Measurements from ENCODE around the gene DISC1. TPM values are rescaled to one million over a fixed set of nuclear protein-coding genes. Genes with fewer than 3 reads are reported as not detected.

The DISC1 gene
- polyA plus RNA-seq, 1 of the 3 experiments (the other 2 are of a cell fraction) = 1.7 TPM

DNA sequence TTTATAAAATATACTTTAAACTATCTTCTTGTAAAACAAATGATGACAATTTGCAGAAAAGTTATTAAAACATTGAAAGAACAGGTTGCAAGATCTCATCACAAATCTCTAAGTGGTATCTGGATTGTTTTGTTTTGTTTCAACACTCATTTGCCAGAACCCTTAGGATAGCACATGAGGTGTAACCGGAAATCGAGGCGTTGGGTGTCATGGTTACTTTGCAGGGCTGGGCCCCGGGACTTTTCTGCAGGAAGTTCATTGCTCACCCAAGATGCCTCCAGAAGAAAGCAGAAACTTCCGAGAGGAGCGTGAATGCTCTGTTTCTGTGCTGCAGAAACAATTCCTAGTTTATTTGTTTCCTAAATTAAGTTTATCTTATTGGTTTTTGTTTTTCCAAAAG is 2.5 kb downstream of the DISC1 start (continued):
- TF ChIP-seq MXI1 (IDR thresholded peaks at IDR 0.05; ENCODE audit: low read depth, low read length) (no peak), YY1 (IDR thresholded peaks at IDR 0.05; ENCODE audit: low read depth) (no peak), RXRA (IDR thresholded peaks at IDR 0.05; ENCODE audit: borderline replicate concordance, low read depth) (no peak), GABPA (IDR thresholded peaks at IDR 0.05; ENCODE audit: low read depth) (no peak)
- TF ChIP-seq, protein P1, sequence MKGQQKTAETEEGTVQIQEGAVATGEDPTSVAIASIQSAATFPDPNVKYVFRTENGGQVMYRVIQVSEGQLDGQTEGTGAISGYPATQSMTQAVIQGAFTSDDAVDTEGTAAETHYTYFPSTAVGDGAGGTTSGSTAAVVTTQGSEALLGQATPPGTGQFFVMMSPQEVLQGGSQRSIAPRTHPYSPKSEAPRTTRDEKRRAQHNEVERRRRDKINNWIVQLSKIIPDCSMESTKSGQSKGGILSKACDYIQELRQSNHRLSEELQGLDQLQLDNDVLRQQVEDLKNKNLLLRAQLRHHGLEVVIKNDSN (IDR thresholded peaks at IDR 0.05; ENCODE audit: borderline replicate concordance, low read depth) = no peak
- TF ChIP-seq, protein P2, sequence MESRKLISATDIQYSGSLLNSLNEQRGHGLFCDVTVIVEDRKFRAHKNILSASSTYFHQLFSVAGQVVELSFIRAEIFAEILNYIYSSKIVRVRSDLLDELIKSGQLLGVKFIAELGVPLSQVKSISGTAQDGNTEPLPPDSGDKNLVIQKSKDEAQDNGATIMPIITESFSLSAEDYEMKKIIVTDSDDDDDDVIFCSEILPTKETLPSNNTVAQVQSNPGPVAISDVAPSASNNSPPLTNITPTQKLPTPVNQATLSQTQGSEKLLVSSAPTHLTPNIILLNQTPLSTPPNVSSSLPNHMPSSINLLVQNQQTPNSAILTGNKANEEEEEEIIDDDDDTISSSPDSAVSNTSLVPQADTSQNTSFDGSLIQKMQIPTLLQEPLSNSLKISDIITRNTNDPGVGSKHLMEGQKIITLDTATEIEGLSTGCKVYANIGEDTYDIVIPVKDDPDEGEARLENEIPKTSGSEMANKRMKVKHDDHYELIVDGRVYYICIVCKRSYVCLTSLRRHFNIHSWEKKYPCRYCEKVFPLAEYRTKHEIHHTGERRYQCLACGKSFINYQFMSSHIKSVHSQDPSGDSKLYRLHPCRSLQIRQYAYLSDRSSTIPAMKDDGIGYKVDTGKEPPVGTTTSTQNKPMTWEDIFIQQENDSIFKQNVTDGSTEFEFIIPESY (IDR thresholded peaks at IDR 0.05; ENCODE audit: borderline replicate concordance, low read depth) = no peak

DNA sequence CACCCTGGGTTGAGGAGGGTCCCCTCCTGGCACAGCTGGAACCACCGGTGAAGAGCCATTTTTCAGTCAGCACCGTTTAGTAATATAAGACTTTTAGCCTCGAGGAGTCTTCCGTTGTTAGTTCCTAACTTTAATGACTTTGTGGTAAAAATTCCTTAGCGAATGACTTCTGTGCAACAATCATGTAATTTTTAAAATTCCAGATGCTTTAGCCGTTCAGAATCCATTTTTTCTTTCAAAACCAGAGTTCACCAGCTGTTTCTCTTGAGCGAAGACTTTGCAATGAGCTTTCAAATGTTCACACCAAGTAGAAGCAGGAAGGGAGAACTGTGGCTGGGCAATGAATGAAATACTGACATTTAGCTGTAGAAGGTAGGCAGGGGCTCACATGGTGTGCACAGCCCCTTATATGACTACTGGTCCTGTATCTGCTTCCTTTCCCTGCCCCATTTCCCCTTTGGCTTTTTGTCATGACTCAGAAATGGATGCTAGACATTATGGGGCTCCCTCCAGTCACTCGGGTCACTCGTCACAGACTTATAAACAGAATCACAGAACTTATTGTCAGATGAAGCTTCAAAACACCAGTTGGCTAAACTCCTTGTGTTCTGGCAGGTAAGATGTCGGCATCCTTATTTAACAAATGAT is 4.1 kb downstream of the DISC1 start:
- DNase-seq = no peak

More for the DNA sequence above, 4.1 kb downstream of the DISC1 start:
- H3K9ac ChIP-seq = no peak overlapping the region
- CTCF ChIA-PET = no interaction called here
- 90% methylated on average over 10 of the region's 10 CpGs for WGBS (ENCODE audit: low lambda C conversion rate)
- TF ChIP-seq CHD2 (IDR thresholded peaks at IDR 0.05; ENCODE audit: low read length, partially characterized antibody) = no peak
- TF ChIP-seq TCF12 (IDR thresholded peaks at IDR 0.05) = no peak
- TF ChIP-seq, protein P1 (IDR thresholded peaks at IDR 0.05; ENCODE audit: borderline replicate concordance, low read depth) = no peak
- TF ChIP-seq, protein P3, sequence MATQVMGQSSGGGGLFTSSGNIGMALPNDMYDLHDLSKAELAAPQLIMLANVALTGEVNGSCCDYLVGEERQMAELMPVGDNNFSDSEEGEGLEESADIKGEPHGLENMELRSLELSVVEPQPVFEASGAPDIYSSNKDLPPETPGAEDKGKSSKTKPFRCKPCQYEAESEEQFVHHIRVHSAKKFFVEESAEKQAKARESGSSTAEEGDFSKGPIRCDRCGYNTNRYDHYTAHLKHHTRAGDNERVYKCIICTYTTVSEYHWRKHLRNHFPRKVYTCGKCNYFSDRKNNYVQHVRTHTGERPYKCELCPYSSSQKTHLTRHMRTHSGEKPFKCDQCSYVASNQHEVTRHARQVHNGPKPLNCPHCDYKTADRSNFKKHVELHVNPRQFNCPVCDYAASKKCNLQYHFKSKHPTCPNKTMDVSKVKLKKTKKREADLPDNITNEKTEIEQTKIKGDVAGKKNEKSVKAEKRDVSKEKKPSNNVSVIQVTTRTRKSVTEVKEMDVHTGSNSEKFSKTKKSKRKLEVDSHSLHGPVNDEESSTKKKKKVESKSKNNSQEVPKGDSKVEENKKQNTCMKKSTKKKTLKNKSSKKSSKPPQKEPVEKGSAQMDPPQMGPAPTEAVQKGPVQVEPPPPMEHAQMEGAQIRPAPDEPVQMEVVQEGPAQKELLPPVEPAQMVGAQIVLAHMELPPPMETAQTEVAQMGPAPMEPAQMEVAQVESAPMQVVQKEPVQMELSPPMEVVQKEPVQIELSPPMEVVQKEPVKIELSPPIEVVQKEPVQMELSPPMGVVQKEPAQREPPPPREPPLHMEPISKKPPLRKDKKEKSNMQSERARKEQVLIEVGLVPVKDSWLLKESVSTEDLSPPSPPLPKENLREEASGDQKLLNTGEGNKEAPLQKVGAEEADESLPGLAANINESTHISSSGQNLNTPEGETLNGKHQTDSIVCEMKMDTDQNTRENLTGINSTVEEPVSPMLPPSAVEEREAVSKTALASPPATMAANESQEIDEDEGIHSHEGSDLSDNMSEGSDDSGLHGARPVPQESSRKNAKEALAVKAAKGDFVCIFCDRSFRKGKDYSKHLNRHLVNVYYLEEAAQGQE (IDR thresholded peaks at IDR 0.05; ENCODE audit: low read depth, low read length) = no peak
- no peak for TF ChIP-seq ELF1 (IDR thresholded peaks at IDR 0.05)
- TF ChIP-seq FOXJ3 (CRISPR knock-in tag; IDR thresholded peaks at IDR 0.05) = no peak
- TF ChIP-seq GATA2 (CRISPR knock-in tag; IDR thresholded peaks at IDR 0.05) = no peak
- TF ChIP-seq SMC3 (IDR thresholded peaks at IDR 0.05; ENCODE audit: low read depth, low read length) = no peak
- no peak for TF ChIP-seq FOSL2 (IDR thresholded peaks at IDR 0.05; ENCODE audit: borderline replicate concordance, low read depth)
- no peak for TF ChIP-seq RAD21 (IDR thresholded peaks at IDR 0.05; ENCODE audit: low read length)
- TF ChIP-seq, protein P4, sequence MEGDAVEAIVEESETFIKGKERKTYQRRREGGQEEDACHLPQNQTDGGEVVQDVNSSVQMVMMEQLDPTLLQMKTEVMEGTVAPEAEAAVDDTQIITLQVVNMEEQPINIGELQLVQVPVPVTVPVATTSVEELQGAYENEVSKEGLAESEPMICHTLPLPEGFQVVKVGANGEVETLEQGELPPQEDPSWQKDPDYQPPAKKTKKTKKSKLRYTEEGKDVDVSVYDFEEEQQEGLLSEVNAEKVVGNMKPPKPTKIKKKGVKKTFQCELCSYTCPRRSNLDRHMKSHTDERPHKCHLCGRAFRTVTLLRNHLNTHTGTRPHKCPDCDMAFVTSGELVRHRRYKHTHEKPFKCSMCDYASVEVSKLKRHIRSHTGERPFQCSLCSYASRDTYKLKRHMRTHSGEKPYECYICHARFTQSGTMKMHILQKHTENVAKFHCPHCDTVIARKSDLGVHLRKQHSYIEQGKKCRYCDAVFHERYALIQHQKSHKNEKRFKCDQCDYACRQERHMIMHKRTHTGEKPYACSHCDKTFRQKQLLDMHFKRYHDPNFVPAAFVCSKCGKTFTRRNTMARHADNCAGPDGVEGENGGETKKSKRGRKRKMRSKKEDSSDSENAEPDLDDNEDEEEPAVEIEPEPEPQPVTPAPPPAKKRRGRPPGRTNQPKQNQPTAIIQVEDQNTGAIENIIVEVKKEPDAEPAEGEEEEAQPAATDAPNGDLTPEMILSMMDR (IDR thresholded peaks at IDR 0.05) = no peak
- no peak for TF ChIP-seq FOXM1 (IDR thresholded peaks at IDR 0.05; ENCODE audit: low read depth)
- TF ChIP-seq MEF2A (IDR thresholded peaks at IDR 0.05; ENCODE audit: borderline replicate concordance, low read depth) = no peak
- TF ChIP-seq POLR2AphosphoS5 (IDR thresholded peaks at IDR 0.05; ENCODE audit: low read depth, low read length) = no peak
- TF ChIP-seq RXRA (IDR thresholded peaks at IDR 0.05; ENCODE audit: borderline replicate concordance, low read depth) = no peak
- TF ChIP-seq TAF1 (IDR thresholded peaks at IDR 0.05; ENCODE audit: borderline replicate concordance, low read depth, low read length) = no peak
- no peak overlapping the region for H3K27ac ChIP-seq (ENCODE audit: low read depth in 2 of 2, low read length in 1 of 2)
- H3K9me2 ChIP-seq = no peaks in the 10 kb centered on the region
- peaks cover 0 to 14% of the 10 kb centered on the region in 2 experiments; a peak in 1 of 4 replicates for H3K4me1 ChIP-seq (ENCODE audit: control insufficient read depth in 1 of 2, insufficient read depth in 2 of 2, low read depth in 1 of 2, low read length in 1 of 2)
- no peaks in the 10 kb centered on the region for H3K36me3 ChIP-seq (replicated peaks in 1 of 2; ENCODE audit: control insufficient read depth in 1 of 2, insufficient read depth in 2 of 2, low read length in 1 of 2)
- no peaks in the 10 kb centered on the region for H4K20me1 ChIP-seq (ENCODE audit: insufficient read depth)
- H3K27me3 ChIP-seq (ENCODE audit: insufficient read depth) = no peaks in the 10 kb centered on the region
- POLR2A ChIA-PET = no interaction called here
- H3K9me3 ChIP-seq = no peaks in the 10 kb centered on the region
- H3K79me2 ChIP-seq (ENCODE audit: insufficient read depth) = no peaks in the 10 kb centered on the region
- peaks cover 9% of the 10 kb centered on the region for H3F3A ChIP-seq (replicated peaks; ENCODE audit: insufficient read depth)
- H2AFZ ChIP-seq (ENCODE audit: low read depth) = no peak overlapping the region
- H3K4me2 ChIP-seq = no peak overlapping the region
- no peak overlapping the region for H3K4me3 ChIP-seq (ENCODE audit: low read depth in 2 of 2, low read length in 1 of 2)

All from SK-N-SH (cell line).